ENCODE results near the gene LKAAEAR1. TPM values are rescaled to one million over a fixed set of nuclear protein-coding genes. Genes with fewer than 3 reads are reported as not detected.

Gene LKAAEAR1
- total and polyA plus RNA-seq, 2 of the 4 experiments (the other 2 are of a cell fraction), result 0.21 TPM; not detected in 1

GRCh38 chr20:64041040-64041780, 43.0 kb downstream of the LKAAEAR1 start:
- no peaks in the 10 kb centered on the region for H3K9me1 ChIP-seq (ENCODE audit: insufficient read depth, low read length)
- peak overlapping the region; percentile 42 for H2AK9ac ChIP-seq (replicated peaks; ENCODE audit: low read depth, low read length, poor library complexity)
- no peak overlapping the region for H2BK5ac ChIP-seq (ENCODE audit: low read depth, low read length, poor library complexity, severe bottlenecking)
- dilution Hi-C loops (cut with HindIII; ENCODE audit: low sequenced_read_pairs, unreplicated experiment), result no loop called here
- DNase-seq, result no peak
- no peak overlapping the region for H4K8ac ChIP-seq (ENCODE audit: low read depth in 2 of 2, low read length in 2 of 2)
- in situ Hi-C loops (cut with MboI; ENCODE audit: low sequenced_read_pairs), result no loop called here
- H3K4me3 ChIP-seq (ENCODE audit: insufficient read depth, low read depth, low read length), result no peak overlapping the region
- no peak overlapping the region for H3K9ac ChIP-seq (ENCODE audit: low read depth, low read length)
- BruUV-seq (replicated peaks), result no TSS peak
- ChIA-PET POLR2A (ENCODE audit: unreplicated experiment) (no interaction called here), CTCF (no interaction called here)
- H3K36me3 ChIP-seq (ENCODE audit: control insufficient read depth, insufficient read depth, low read length), result no peaks in the 10 kb centered on the region
- H4K20me1 ChIP-seq (ENCODE audit: insufficient read depth, low read length), result peaks cover 5% of the 10 kb centered on the region; the same call in 1 of the 2 replicates
- no peak overlapping the region for H4K91ac ChIP-seq (ENCODE audit: insufficient read depth, low read depth, low read length)
- H2BK120ac ChIP-seq (ENCODE audit: low read depth, low read length), result no peak overlapping the region
- intact Hi-C loops (cut with micrococcal nuclease), result no loop called here
- peak overlapping the region; percentile 11 for H2AFZ ChIP-seq (replicated peaks; ENCODE audit: low read length, poor library complexity)
- H3K56ac ChIP-seq (ENCODE audit: extremely low read depth, insufficient read depth, low read length), result no peak overlapping the region
- no peaks in the 10 kb centered on the region for H3K9me3 ChIP-seq (ENCODE audit: control insufficient read depth, insufficient read depth, low read length)
- H3K27ac ChIP-seq (ENCODE audit: insufficient read depth, low read length), result no peak overlapping the region
- no peak overlapping the region for H3K4me2 ChIP-seq (ENCODE audit: low read depth, low read length)
- no peak overlapping the region for H2BK15ac ChIP-seq (ENCODE audit: low read depth, low read length)
- H3K4me1 ChIP-seq (ENCODE audit: control insufficient read depth, insufficient read depth, low read length), result peaks cover 5% of the 10 kb centered on the region; the same call in 1 of the 2 replicates
- no peak overlapping the region for H3K4ac ChIP-seq (ENCODE audit: low read depth, low read length)
- no peak for TF ChIP-seq SMC3 (IDR thresholded peaks at IDR 0.05; ENCODE audit: low read depth, low read length)
- TF ChIP-seq CEBPB (IDR thresholded peaks at IDR 0.05; ENCODE audit: low read depth, low read length), result peak; percentile 16; the same call in 1 of the 2 replicates
- no peak for TF ChIP-seq ELK1 (IDR thresholded peaks at IDR 0.05; ENCODE audit: borderline replicate concordance, low read depth, low read length)
- H2AK5ac ChIP-seq (ENCODE audit: low read depth, low read length), result no peak overlapping the region
- peaks cover 57% of the 10 kb centered on the region for H3K27me3 ChIP-seq (ENCODE audit: control insufficient read depth, insufficient read depth, low read length)
- H3K79me1 ChIP-seq (ENCODE audit: low read depth in 1 of 2, low read length in 2 of 2), result no peaks in the 10 kb centered on the region
- H4K5ac ChIP-seq (ENCODE audit: low read depth, low read length), result no peak overlapping the region
- ATAC-seq (ENCODE audit: low read depth), result no peak
- WGBS, 2 experiments (ENCODE audit: extremely low coverage in 2 of 2, insufficient read length in 1 of 2), result 70% methylated on average over 6 of the region's 15 CpGs; no CpG with 5 or more reads in 1 of the 2 experiments
- H2BK20ac ChIP-seq (ENCODE audit: low read depth, low read length), result no peak overlapping the region
- no peak overlapping the region for H3K18ac ChIP-seq (ENCODE audit: low read depth, low read length)
- H3K23ac ChIP-seq (ENCODE audit: low read depth, low read length), result no peak overlapping the region
- H3K14ac ChIP-seq (replicated peaks; ENCODE audit: low read depth, low read length), result no peak overlapping the region
